Activated naive CD4-positive, alpha-beta T cell (primary cell): Measurements from ENCODE around the gene NECTIN4.
"Not testable (repeated sequence)": the region's sequence is repeated elsewhere in the genome, so short reads cannot be mapped to it uniquely, and the experiment has no call there.

Experiments
- DNase-seq, 4 experiments: peaks; one replicate each; lab custom pipeline; 2025; lab: John Stamatoyannopoulos, UW

The NECTIN4 gene

GRCh38 chr1:161089251-161089924 is at the start of gene NECTIN4:
Gene NECTIN4, minus strand, starts transcription at chr1:161089558. Its CDS starts 262 bp downstream, at chr1:161089296.
- DNase-seq = no peak

GRCh38 chr1:161138431-161138830 is 49.1 kb upstream of the NECTIN4 start:
- no peak for DNase-seq

GRCh38 chr1:161137881-161138280 is 48.5 kb upstream of the NECTIN4 start:
- DNase-seq = no peak

DNA sequence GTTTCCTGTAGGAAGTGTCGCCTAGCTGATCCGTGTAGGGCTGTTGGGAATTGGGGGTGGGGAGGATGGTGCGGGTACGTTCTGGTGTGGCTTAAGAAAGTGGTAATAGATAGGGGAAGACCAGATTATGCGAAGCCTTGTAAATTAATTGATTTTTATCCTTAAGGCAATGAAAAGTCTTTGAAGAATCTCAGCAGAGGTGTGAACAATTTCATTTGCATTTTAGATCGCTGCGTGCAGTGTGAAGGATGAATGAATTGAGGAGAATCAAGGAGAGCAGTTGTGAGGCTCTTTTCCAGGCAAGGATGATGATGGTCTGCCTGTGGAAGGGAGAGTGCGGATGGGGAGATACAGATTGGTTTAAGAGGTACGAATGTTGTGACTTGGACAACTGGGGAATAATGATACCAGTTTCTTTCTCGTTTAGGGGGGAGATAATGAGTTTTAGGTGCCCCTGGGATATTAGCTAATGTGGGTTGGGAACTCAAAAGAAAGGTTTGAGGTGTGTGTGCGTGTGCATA is 43.9 kb upstream of the NECTIN4 start:
- no peak for DNase-seq

DNA sequence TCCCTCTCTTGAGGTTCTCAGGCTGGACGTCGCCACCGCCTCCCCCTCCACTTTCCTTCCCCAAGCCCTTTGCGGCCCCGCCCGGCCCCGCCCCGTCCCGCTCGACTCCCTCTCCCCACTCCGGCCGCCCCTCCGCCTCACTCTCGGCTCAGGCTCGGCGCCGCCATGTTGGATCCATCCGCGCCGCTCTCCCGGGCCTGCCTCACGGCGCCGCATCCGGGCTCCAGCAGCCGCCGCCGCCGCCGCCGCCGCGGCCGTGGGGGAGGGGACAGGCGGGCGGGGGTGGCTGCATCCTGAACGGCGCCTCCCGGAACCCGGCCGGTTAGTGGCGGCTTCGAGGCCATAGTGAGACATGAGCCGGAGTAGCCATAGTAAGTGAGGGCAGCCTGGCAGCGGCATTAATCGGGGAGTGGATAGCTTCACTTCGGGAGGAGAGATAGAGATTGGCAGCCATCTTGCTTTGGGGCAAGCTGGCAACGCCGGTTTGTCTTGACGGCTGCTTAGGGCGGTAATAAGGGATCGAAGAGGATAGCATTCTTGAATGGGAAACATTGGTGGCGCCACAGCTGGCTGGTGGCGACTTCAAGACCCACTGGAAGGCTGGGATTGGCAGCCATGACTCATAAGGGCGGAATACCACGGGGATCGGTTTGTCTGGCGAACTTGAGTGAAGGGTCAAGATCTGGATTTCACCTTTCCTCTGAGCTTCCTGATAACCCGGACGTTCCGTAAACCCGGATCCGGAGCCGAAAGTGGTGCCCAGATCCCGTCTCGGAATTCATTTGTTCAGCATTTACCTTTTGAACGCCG is 43.3 kb upstream of the NECTIN4 start, which contains the start of gene DEDD:
DEDD (minus strand) TSS at position 258 of the 810 bp plus-strand sequence. CDS start 8,205 bp downstream, outside the sequence.
- peak; percentile 67 to 82 (median 70) for DNase-seq

DNA sequence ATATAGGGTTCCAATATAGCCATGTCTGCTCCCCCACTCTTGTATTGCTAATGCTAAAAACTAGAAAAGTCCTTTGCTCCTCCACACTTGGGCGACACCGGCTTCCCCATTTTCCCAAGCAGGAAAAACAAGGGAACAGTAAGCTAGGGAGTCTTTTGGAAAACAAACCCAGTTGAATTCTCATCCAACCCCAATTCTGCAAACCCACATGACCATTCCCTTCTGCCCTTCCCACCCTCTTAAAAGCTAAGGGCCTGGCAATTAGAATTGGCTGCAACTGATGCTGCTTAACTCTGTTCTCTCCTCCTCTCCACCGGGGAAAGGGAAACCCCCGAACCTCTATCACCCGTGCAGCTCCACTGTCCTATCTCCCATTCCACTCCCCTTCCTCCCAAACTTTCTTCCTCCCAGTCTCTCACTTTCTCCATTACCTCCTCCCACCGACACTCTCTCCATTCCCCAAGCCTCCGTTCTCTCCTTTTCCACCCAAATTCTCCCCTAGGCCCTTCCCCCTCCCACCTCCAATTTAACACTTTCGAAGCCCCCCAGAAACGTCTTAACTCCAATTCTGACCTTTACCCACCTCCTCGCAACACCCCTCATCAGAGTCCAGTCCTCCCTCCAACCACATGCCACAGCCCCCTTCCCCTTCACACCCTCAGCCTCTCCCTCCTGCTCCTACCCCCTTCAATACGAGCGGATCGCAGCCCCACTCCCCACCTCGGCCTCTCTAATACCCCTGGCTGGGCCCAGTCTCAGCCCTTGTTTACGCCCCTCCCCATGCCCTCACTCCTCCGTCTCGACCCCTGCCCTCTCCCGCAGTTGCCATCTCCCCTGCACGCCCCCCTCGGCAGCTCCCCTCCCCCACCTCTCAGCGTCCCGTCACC is 42.4 kb upstream of the NECTIN4 start:
- no peak for DNase-seq

GRCh38 chr1:161130266-161130665 is 40.9 kb upstream of the NECTIN4 start:
- no peak for DNase-seq

DNA sequence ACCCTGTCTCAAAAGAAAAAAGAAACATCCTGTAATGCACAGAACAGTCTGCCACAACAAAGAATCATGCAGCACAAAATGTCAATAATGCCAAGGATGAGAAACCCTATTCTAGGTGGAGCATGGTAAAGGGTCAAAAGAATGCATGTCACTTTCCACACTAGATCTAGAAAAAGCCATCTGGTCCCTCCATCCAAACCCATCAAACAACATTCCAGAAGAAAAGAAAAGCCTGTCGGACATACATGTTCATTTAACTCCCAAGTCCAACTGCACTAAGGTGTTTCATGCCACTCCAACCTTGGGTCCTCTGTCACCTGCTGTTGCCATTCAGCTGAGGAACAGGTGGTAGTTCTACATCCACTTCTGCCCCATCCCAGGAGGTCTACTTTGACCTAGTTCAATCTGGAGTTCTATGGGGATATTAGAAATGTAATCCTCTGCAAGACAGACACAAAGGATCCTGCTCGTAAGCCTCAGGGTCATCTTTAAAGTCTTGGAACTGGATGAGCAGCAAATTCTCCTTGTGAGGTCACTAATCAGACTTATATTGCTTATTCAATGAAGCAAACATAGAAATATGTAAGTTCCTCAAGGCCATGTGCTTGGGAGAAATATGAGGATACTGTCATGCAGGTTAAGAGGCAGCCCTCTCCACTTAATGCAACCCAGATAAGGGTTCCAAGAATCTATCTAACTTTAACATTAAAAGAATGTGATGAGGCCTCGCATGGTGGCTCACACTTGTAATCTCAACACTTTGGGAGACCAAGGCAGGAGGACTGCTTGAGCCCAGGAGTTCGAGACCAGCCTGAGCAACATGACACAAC is 39.4 kb upstream of the NECTIN4 start:
- DNase-seq = no peak

- no peak for DNase-seq
Measured at GRCh38 chr1:161127649-161128048, 38.3 kb upstream of the NECTIN4 start.

- no peak for DNase-seq
Measured at GRCh38 chr1:161122967-161123366, 33.6 kb upstream of the NECTIN4 start.

DNA sequence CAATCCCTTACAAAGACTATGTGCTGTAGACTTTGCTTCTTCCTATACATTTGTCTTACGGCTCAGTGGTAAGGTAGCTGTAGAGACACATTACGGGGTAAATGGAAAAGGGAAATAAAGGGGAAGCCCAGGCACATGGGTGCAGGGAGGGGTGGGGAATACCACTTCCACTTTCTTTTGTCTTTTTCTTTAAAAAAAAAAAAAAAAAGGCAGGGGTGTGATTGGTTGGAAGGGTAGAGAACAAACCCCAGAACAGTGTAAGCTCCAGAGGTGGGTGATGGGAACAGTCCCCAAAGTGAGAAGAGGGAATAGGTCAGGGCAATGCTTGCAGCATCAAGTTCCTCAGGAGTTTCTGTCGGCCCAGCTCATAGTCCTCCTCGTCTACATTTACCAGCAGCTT is 32.5 kb upstream of the NECTIN4 start:
- DNase-seq = no peak

- no peak for DNase-seq
Measured at GRCh38 chr1:161121042-161121650, 31.8 kb upstream of the NECTIN4 start.

- peak in 1 of 4 experiments; percentile 14 for DNase-seq
Measured at GRCh38 chr1:161119092-161119903, 29.9 kb upstream of the NECTIN4 start.

- peak; percentile 59 to 77 (median 64) for DNase-seq
Measured at GRCh38 chr1:161117759-161118581, 28.6 kb upstream of the NECTIN4 start, which contains the start of the genes NIT1 and PFDN2. Gene NIT1, plus strand, starts transcription at chr1:161118105. Its CDS starts 72 bp downstream, at chr1:161118177. Gene PFDN2, minus strand, starts transcription at chr1:161118037. Its CDS starts 11 bp downstream, at chr1:161118026.

- DNase-seq = not testable (repeated sequence)
Measured at GRCh38 chr1:161115961-161116360, 26.6 kb upstream of the NECTIN4 start.

GRCh38 chr1:161115132-161115711 is 25.9 kb upstream of the NECTIN4 start:
- DNase-seq = no peak

DNA sequence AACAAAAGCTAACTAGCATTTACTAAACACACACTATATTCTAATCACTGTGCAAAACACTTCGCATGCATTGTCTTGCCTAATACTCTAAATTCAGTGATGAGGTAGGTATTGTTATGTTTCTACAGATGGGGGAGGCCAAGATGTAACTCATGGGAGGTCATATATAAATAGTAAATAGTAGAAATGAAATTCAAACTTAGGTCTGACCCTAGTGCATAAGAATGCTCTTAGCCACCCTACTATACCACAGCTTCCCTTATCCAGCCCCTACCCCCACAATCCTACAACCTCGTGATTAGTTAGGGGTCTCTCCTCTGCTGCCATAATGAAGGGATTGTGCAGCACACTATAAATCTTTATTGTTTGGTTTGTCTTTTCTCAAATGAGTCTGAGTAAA is 25.2 kb upstream of the NECTIN4 start:
- DNase-seq = no peak

DNA sequence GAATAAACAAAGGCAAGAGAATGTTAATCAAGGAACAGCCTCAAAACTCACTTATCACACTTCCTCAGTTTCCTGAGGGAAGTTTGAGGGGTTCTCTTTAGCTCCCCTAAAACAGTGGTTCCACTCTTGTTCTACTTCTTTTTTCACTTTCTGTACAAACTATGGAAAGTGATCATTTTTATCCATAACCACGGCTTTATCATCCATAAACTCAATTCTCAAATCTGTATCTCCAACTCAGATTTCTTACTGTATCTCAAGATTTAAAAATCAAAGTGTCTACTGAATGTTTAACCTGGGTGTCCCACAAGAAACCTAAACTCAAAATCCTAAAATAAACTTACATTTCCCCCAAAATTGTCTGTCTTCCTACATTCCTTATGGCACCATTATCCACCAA is 24.6 kb upstream of the NECTIN4 start:
- DNase-seq = no peak
